GM18870 (cell line): ENCODE data around the gene ST6GAL2.

ENCODE experiments used
- ATAC-seq: cut with Tn5 transposase; IDR thresholded peaks from one replicate; pipeline ENCODE4 v1.9.1; 2021; ENCODE audit warnings: moderate library complexity; ENCODE audit not compliant: unreplicated experiment

ST6GAL2 gene

DNA sequence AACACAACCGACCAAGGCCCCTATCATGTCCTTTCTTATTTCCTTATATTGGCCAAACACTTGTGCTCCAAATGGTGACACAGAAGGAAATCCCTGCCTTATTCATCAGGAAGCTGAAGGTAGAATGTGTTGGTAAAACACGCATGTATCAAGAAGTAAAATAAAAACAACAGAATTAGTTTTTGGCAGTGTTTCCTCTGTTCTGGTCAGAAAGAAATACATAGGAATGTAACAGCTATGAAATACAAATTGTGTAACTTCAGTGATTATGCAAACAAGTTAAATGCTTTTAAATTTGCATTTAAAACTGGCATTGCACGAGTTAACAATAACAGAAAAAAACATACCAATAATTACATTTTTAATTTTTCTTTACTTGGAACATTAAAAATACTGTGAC is 19.3 kb downstream of the ST6GAL2 start:
- no peak for ATAC-seq

DNA sequence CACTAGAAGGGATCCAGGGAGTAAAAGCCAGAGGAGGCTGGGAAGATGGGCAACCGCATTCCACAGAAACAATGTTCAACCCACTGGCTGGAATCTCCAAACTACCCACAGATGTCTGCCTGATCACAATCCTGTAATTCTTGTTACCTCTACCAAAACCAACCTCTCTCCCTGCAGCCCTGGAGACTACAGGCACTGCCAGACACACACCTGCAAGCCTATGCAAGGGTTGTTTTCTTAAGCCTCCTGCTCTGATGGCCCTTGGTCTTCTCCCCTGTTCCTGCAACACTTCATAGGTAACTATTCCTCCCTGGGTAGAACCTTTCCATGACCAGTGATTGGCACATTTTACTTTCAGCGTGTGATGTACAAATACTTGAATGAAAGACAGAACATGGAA is 21.9 kb downstream of the ST6GAL2 start:
- ATAC-seq = no peak

DNA sequence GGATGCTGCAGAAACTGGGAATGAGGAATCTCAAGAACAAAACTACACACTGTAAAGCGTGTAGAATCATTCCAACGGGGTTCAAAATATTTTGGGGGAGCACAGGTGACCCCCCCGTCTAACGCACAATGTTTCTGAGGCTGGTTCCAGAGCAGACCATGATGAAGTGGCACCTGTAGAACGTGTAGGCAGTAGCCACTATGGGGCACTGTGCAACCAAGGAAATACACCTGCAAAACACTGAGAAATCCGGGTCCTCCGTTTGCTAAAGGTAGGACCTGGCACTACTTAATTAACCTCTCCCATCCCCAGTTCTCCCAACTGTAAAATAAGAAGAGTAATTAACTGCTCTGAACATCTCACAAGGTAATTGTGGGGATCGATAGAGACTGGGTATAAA is 22.6 kb downstream of the ST6GAL2 start:
- no peak for ATAC-seq

DNA sequence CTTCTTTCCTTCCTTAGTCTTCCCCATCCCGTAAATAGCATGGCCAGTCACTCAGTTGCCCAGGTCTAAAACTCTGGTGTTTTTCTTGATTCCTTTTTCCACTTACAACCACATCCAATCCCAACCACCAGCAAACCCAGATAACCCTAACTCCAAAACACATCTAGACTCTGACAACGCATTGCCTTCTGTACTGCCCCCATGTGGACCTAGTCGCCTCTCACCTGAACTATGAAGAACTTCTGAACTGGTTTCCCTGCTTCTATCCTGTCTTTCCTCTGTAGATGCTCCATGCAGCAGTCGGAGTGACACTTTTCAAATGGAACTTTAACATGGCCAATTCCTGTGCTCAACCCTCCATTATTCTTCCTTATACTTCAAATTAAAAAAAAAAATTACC is 26.5 kb downstream of the ST6GAL2 start:
- ATAC-seq = no peak

DNA sequence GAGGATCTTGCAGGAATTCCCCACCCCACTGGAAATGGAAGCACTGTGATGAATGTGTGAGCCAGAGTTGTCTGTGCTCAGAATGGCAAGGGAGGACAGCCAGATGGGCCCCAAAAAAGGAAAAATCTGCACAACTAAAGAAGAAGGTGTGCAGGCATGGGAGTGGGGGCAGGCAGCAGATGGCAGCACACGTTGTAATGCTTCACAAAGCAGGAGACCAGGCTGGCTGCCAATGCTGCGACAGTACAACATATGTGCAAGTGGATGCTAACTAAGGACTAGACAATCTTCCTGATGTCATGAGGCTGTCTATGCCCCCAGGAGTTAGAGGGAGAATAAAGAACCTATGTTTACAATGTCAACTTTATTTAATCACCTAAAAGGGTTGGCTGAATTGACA is 27.2 kb downstream of the ST6GAL2 start:
- no peak for ATAC-seq

DNA sequence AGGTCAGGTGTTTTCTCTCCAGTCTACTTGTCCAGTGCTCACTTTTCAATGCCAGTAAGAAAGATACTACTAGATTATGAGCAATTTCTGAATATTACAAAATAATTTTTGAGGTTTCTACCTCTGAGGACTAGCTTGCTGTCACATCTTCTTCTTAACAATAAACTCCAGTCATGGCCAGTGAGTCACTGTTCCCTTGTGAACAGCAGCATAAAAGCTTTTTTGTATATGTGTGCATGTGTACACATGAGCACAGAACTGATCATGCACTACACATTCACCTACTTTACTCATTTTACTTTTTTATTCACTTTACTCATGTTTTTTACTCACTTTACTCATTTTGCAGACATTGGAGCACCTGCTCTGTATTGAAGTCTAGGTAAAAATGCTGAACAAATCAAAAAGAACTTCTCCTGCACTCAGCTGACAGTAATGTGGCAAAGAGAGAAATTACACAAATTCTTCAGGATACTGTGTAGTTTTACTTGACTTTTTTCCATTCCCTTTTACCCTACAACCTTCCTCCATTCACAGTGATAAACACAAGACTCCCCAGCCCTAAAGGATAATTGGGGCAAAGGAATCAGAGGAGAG is 28.0 kb downstream of the ST6GAL2 start:
- ATAC-seq = no peak

DNA sequence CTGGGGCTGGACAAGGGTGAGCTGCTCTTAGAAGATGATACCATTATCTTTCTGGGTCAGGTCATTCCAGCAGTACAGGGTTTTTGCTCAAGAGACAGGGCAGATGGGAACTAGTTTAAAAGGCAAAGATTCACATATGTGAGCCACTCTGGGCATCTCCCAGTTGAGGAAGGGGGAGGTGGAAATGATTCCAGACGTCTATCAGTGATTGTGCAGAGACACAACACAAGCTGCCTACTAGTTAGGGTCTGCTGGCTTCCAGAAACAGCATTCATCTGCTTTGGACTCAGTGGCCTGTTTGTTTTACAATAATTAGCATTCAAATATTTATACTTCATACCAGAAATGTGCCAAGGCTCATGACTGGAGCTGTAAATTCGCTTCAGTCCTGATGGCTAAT is 32.3 kb downstream of the ST6GAL2 start:
- no peak for ATAC-seq

DNA sequence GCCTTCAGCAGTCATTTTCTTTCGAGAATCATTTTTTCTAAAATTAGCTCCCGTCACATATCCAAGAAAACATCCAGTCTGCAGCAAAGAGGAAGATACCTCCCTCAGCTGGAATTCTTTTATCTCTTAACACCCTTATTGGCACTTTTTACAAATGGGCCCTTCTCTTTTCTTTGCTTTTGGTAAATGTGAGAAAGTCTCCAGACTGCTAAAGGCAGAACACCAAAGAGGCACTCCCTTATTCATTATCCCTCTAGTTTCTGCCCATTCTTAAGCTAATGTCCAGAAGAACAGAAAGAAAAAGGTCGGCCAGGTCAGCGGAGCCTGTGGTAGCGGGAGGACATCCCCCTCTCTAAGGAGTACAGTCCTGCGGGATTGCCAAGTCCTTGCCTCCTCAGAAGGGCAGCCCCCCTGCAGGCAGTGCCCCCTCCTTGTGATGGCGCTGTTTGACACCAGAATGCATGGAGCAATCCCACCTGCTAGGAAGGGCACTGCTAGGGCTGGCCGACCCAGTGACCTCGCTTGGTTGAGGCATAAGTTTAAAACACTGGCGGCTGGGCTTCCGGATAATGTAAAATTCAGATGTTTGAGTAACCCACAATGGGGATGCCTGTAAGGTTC is 34.0 kb downstream of the ST6GAL2 start:
- ATAC-seq = no peak

DNA sequence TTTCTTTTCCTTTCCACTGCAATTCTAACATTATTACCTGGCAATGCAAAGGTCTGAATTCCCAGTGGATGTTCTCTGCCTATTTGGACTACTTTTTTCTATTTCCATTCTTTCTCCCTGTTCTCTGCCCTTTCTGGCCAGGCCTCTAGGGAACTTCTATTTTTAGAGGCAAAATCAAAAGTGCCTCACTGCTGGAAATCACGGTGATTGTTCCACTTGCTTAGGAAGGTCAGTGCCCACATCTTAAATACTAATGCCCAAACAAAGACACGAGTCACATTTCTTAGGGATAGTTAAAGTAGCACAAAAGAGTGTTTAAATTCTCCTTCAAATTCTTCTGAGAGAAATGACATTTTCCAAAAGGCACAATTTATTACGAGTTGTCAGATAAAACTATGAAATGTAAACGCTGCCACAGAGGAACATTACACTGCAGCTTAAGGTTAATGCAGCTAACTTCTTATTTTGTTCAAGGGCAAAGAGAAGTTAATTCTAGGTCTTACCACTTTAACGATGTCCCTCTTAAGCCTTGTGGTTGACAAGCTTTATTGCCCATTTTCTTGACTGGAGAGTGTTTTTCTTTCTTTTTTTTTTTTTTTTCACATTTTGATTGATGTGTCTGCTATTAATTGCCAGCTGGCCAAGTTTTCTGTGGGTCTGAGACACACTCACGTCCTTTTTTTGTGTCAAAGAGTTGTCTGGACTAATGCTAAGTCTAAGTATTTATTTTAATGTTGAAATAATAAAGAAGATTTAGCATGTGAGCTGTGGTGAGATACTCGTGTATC is 34.7 kb downstream of the ST6GAL2 start:
- no peak for ATAC-seq

DNA sequence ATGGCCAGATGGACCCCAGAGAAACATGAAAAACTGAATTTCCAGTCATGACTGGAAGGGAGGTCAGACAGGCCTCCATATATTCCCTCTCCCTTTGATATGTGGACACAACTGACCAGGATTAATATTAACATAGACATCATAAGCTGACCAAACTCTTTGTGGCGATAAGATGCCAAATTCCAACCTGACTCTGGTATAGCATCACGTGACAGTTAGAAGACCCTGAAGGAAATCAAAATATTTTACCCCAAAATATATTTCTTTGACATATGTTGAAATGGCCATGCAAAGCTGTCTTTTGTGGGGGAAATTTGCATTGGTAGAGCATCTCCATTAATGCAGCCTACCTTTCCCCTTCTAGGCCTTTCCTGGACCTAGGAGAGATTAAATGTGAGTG is 36.7 kb downstream of the ST6GAL2 start:
- ATAC-seq = no peak

DNA sequence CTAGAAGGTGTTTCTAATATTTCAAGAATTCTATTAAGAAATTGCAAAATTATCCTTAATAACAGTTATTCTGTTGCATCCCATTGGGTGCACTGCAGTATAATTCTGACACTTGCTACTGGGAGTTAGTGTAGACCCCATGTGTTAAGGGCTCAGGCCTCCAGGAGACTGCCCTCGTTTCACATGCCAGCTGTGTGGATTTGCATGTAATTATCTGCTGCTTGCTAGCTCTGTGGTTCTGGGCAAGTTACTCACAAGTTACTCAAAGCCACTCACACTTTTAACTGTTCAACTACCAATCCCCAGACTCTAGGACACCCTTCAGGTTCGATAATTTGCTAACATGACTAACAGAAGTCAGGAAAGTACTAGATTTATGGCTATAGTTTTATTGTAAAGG is 38.6 kb downstream of the ST6GAL2 start:
- ATAC-seq = no peak

DNA sequence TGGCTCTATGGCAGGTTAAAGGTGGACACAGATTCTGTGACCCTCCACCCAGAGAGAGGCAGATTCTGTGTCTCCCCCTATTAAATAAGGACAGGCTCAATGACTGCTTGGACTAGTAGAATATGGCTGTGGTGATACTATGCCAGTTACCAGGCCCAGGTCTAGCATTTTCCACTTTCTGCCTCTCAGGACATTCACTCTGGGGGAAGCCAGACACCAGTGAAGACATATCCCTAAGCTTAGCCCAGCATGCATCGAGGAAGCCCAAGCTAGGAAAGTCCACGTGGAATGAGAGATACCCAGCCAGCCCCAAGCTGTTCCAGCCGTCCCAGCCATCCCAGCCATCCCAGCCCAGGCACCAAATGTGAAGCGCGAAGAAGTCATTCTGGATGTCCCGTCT is 40.3 kb downstream of the ST6GAL2 start:
- ATAC-seq = no peak

DNA sequence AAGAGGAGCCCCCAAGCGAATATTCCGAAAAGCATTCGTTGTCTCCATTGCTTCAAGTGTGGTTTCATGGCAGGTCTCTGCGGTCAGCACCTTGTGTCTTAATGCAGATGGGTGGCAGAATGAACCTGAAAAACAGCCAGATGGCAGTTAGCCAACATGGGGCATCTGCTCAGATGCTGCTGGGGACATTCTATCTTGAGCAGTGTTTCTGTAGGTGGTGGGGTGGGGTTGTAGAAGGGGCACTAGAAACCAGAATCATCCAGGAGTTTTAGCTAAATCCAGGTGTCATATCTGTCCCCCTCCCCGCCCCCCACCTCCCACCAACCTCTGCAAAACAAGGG is 42.1 kb downstream of the ST6GAL2 start:
- ATAC-seq = no peak

DNA sequence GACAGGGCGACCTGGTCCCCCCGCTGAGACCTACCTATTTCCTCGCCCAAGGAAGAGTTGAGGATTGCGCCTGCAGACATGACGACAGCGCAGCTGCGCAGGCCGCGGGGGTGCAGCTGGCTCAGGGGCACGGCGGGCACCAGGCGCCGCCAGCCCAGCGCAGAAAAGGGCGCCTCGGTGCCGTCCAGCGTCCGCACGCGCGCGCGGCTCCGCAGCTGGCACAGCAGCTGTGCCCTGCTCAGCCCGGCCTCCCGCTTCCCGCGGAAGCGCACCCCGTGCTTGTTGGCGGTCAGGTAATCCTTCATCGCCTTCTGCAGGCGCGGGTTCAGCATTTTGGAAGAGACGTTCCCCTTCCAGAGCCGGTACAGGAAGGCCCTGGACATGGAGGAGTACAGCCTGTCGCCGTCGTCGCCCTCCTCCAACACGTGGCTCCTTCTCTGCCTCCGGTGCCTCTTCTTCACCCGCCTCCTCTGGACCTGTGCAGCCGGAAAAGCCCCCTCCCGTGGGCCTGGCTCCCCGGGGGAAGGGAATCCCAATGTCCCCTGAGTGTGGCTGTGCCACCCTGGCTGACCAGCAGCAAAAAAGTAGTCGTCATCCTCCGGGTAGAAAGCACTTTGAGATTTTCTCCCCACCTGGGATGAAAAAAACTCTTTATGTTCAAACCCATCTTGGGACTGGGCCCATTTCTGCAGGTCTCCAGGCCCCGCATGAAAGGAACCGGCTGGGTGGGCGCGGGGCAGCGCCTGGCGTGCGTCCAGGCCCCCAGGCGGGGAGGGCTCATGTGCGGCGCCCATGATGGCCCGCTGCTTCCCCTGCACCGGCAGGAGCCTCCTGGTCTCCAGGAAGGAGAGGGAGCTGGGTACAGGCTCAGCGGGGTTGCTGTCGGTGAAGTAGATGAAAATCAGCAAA is 42.7 kb downstream of the ST6GAL2 start:
- no peak for ATAC-seq

DNA sequence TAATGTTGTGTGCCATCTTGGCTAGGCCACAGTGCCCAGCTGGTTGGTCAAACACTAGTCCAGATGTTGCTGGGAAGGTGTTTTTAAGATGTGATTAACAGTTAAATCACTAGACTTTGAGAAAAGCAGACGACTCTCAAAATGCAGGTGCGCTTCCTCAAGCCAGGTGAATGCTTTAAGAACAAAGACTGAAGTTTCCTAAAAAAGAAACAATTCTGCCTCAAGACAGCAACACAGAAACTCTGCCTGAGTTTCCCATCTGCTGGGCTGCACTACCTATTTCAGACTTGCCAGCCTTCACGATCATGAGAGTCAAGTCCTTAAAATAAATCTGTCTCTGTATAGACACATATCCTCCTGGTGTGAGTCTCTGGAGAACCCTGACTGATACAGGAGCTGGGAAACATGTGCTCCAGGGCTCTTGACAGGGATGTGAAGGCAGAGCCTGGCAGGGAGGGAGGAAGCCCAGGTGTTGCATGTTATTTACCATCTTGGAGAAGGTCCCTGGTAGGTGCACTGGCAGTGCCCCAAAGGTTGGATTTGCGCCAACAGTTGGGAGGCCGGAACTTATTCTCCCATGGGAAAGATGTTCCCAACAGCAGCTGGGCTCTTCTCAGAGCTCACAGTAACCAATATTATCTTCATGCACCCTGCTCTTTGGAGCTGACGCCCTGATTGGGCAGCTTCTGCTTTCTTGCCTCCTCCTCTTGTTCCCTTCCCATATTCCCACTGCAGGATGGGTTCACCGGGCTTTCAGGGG is 43.9 kb downstream of the ST6GAL2 start:
- no peak for ATAC-seq

DNA sequence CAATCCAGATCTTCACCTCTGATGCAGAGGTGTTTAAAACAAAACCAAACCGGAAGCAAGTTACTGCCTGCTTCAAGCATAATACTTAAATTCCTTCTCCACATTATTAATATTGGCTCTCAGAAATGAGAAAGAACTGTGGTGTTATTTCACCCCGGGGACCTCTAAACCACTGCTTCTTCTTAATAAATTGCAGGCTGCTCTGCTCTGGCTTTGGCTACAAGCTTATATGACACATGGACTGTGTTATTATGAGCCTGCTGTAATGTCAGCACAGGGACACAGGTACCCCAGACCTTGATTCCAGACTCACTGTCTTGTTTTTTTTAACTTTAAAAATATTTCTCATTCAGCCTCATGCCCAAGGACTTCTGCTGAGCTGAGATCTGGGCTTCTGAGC is 45.1 kb downstream of the ST6GAL2 start:
- ATAC-seq = no peak

DNA sequence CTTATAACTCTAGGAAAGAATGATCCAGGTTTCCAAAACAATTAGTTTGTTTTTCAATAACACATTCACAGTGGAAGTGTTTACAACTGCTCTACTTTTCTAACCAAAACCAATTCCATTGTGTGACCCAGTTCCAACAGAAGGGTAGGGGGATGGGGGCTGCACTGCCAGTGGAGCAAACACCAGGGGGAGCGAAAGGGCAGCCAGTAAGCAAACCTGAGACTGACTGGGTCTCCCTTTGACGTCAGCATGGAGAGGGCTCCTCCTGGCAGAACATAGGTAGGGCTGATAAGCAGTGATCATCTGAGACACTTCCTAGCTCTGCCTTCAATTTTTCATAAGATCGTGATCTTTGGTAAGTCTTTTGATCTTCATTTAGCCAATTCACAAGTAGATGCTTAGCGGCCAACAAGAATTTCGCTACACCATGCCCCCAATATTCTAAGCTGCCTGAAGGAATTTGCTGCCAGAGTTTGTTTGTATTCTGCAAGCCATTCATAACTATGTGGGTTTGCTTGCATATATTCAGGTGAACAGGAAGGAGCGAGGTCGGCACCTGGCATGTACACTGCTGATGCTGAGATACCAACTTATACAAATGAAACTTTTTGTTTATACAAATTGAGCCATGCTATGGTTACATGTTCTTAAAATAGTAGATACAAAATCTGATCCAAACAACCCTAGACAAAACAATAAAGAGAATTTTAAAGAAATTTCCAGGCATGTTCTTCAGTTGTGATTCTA is 45.9 kb downstream of the ST6GAL2 start:
- no peak for ATAC-seq

DNA sequence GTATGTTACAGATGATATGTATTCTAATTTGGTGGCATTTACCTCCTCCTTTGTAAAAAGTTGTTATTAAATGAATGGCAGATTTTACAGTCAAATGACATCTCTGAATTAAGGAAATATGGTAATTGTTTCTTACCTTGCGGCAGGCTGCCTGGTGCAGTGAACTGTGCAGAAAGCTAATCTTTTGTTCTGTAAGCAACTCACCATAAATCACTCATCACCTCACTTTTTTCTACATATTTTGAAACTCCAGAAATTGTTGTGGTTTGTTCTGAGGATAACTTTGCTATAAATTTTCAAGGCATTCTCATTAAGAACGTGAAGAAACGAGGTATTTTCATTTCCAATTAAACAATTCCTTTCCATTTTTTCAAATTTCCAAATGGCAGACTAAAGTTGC is 52.7 kb downstream of the ST6GAL2 start:
- ATAC-seq = no peak

DNA sequence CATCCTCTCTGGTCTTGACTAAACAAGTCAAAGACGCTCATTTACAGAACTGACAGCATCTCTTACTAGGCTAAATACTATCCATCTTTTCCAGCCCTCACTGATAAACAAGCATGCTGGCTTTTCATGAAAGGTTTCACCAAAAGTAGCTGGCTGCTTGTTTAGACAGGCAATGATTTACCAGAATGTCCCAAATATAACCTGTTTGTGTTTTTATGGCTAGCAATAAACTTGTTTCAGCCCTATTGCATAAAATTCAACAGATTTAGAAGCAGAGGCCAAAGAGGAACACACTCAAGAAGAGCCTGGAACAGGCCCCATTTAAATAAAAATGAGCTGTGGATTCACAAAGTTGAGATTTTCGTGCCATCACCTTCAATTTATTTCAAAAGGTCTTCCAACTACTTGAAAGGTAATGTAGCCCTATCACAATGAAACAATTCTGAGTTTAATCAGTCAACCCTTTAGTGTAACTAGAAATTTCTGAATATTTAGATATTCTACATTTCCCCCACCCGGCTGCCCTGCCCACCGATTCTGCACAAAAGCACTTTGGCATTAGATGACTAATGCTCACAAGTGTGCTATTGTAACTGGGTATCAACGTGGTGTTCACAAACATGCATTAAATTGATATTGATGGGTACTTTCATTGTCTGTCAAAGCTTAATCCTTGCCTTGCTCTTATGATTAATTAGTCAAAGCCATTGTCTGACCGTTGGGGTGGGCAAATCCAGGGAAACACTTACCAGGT is 54.0 kb downstream of the ST6GAL2 start:
- no peak for ATAC-seq
